Common myeloid progenitor, CD34-positive (primary cell): Measurements from ENCODE around the gene KCNT1.

Experiments used
- CTCF ChIA-PET: fragments of 350-600 bp; sonication (Branson Sonifier 250); formaldehyde crosslinking; loops from one replicate; lab custom pipeline; 2021; ENCODE audit warnings: antibody characterized with exemption; lab: Charles Lee
- POLR2A ChIA-PET: fragments of 350-600 bp; sonication (Branson Sonifier 250); formaldehyde crosslinking; loops from one replicate; lab custom pipeline; 2021; ENCODE audit warnings: antibody characterized with exemption; lab: Charles Lee
- DNase-seq, 3 donors: peaks; one replicate each; pipeline versions ENCODE4 v3.0.0 to v3.0.0-alpha.2; 2013
- H3K27ac ChIP-seq, 2 experiments: 1 replicate in 1 of 2; 2 replicates in 1 of 2; pipeline ENCODE4 v1.7.0; 2013; ENCODE audit warnings: inconsistent platforms in 2 of 2, low read length in 2 of 2, mild to moderate bottlenecking in 2 of 2, low read depth in 1 of 2, moderate library complexity in 1 of 2; ENCODE audit not compliant: severe bottlenecking in 2 of 2, insufficient read depth in 1 of 2, poor library complexity in 1 of 2
- H3K27me3 ChIP-seq, 5 experiments: replicated peaks in 2 of 5; 1 replicate in 3 of 5; 2 replicates in 2 of 5; pipeline versions ENCODE4 v1.6.1 to v1.7.0; 2013; ENCODE audit warnings: low read length in 4 of 5, mild to moderate bottlenecking in 2 of 5, moderate library complexity in 2 of 5, inconsistent platforms in 1 of 5; ENCODE audit not compliant: insufficient read depth in 5 of 5, control insufficient read depth in 4 of 5
- H3K36me3 ChIP-seq, 4 experiments: 1 replicate in 2 of 4; 2 replicates in 2 of 4; pipeline versions ENCODE4 v1.6.1 to v1.7.0; 2013; ENCODE audit warnings: low read length in 3 of 4, control low read depth in 1 of 4, mild to moderate bottlenecking in 1 of 4; ENCODE audit not compliant: control insufficient read depth in 4 of 4, insufficient read depth in 4 of 4
- H3K4me1 ChIP-seq, 4 experiments: 1 replicate in 3 of 4; 2 replicates in 1 of 4; pipeline versions ENCODE4 v1.6.1 to v1.7.1; 2013; ENCODE audit warnings: low read length in 3 of 4, mild to moderate bottlenecking in 3 of 4, control low read depth in 1 of 4, inconsistent platforms in 1 of 4, moderate library complexity in 1 of 4; ENCODE audit not compliant: control insufficient read depth in 4 of 4, insufficient read depth in 4 of 4; ENCODE audit errors: control extremely low read depth in 1 of 4
- H3K4me3 ChIP-seq, 7 experiments: 1 replicate in 4 of 7; 2 replicates in 3 of 7; pipeline versions ENCODE4 v1.5.1 to v1.7.0; 2013; ENCODE audit warnings: mild to moderate bottlenecking in 7 of 7, low read length in 6 of 7, moderate library complexity in 6 of 7, inconsistent platforms in 2 of 7, low read depth in 2 of 7, control low read depth in 1 of 7; ENCODE audit not compliant: insufficient read depth in 4 of 7, control insufficient read depth in 1 of 7; ENCODE audit errors: extremely low read depth in 1 of 7
- H3K9me3 ChIP-seq, 5 experiments: 1 replicate in 4 of 5; 2 replicates in 1 of 5; pipeline versions ENCODE4 v1.6.1 to v1.7.1; 2013; ENCODE audit warnings: low read length in 4 of 5, mild to moderate bottlenecking in 2 of 5, inconsistent platforms in 1 of 5, low read depth in 1 of 5, moderate library complexity in 1 of 5; ENCODE audit not compliant: control insufficient read depth in 4 of 5, insufficient read depth in 2 of 5; ENCODE audit errors: control extremely low read depth in 1 of 5
- WGBS: methylation state at CpG from one replicate; pipeline ENCODE4 v1.1.5; 2013; ENCODE audit not compliant: insufficient coverage; 5-methylcytosine and 5-hydroxymethylcytosine counted together

The KCNT1 gene

GRCh38 chr9:135693265-135693664 is 8.7 kb upstream of the KCNT1 start:
- Histone ChIP-seq H3K4me3 (no peak overlapping the region), H3K27me3 (peaks cover 0 to 43% (median 5%) of the 10 kb centered on the region in 5 experiments), H3K36me3 (no peaks in the 10 kb centered on the region), H3K4me1 (peaks cover 0 to 4% (median 0%) of the 10 kb centered on the region in 4 experiments), H3K27ac (no peak overlapping the region), H3K9me3 (no peaks in the 10 kb centered on the region)
- WGBS, result 85% methylated on average over 16 of the region's 16 CpGs
- ChIA-PET POLR2A (no interaction called here), CTCF (no interaction called here)
- no peak for DNase-seq

GRCh38 chr9:135693771-135694170 is 8.2 kb upstream of the KCNT1 start:
- H3K27ac ChIP-seq, result no peak overlapping the region
- 89% methylated on average over 11 of the region's 11 CpGs for WGBS
- no peaks in the 10 kb centered on the region for H3K36me3 ChIP-seq
- H3K27me3 ChIP-seq, result peaks cover 0 to 47% (median 5%) of the 10 kb centered on the region in 5 experiments
- ChIA-PET POLR2A (no interaction called here), CTCF (no interaction called here)
- peaks cover 0 to 4% (median 0%) of the 10 kb centered on the region in 4 experiments for H3K4me1 ChIP-seq
- H3K4me3 ChIP-seq, result no peak overlapping the region
- no peaks in the 10 kb centered on the region for H3K9me3 ChIP-seq
- no peak for DNase-seq

GRCh38 chr9:135694414-135694813 is 7.6 kb upstream of the KCNT1 start:
- H3K27ac ChIP-seq, result no peak overlapping the region
- H3K9me3 ChIP-seq, result no peaks in the 10 kb centered on the region
- WGBS, result 63% methylated on average over 17 of the region's 18 CpGs
- H3K36me3 ChIP-seq, result no peaks in the 10 kb centered on the region
- POLR2A ChIA-PET, result no interaction called here
- no peak for DNase-seq
- CTCF ChIA-PET, result no interaction called here
- peaks cover 0 to 4% (median 0%) of the 10 kb centered on the region in 4 experiments for H3K4me1 ChIP-seq
- no peak overlapping the region for H3K4me3 ChIP-seq
- H3K27me3 ChIP-seq, result peaks cover 0 to 48% (median 2%) of the 10 kb centered on the region in 5 experiments

GRCh38 chr9:135695036-135695435 is 6.9 kb upstream of the KCNT1 start:
- Histone ChIP-seq H3K4me3 (no peak overlapping the region), H3K27ac (no peak overlapping the region), H3K36me3 (no peaks in the 10 kb centered on the region), H3K4me1 (peaks cover 0 to 4% (median 0%) of the 10 kb centered on the region in 4 experiments), H3K27me3 (peaks cover 0 to 49% (median 5%) of the 10 kb centered on the region in 5 experiments), H3K9me3 (no peaks in the 10 kb centered on the region)
- DNase-seq, result no peak
- ChIA-PET CTCF (interaction anchor here (1.2 kb wide), 1 partner anchor 10 kb away, joined by 3 read pairs; no protein-coding TSS in a partner anchor), POLR2A (no interaction called here)
- WGBS, result 89% methylated on average over 14 of the region's 16 CpGs

- no peak overlapping the region for H3K4me3 ChIP-seq
- H3K4me1 ChIP-seq, result peaks cover 0 to 4% (median 0%) of the 10 kb centered on the region in 4 experiments
- no peaks in the 10 kb centered on the region for H3K9me3 ChIP-seq
- H3K27me3 ChIP-seq, result peaks cover 0 to 55% (median 5%) of the 10 kb centered on the region in 5 experiments
- DNase-seq, result no peak
- H3K36me3 ChIP-seq, result no peaks in the 10 kb centered on the region
- WGBS, result 85% methylated on average over 10 of the region's 12 CpGs
- H3K27ac ChIP-seq, result no peak overlapping the region
- ChIA-PET CTCF (interaction anchor here (1.2 kb wide), 1 partner anchor 9 kb away, joined by 3 read pairs; no protein-coding TSS in a partner anchor), POLR2A (no interaction called here)
Measured at GRCh38 chr9:135695642-135696041, 6.3 kb upstream of the KCNT1 start.

GRCh38 chr9:135696446-135696845 is 5.5 kb upstream of the KCNT1 start:
- WGBS, result 91% methylated on average over 14 of the region's 16 CpGs
- H3K27ac ChIP-seq, result no peak overlapping the region
- no peaks in the 10 kb centered on the region for H3K9me3 ChIP-seq
- H3K36me3 ChIP-seq, result no peaks in the 10 kb centered on the region
- ChIA-PET POLR2A (interaction anchor here (1.1 kb wide), 1 partner anchor 9 kb away, joined by 3 read pairs; no protein-coding TSS in a partner anchor), CTCF (interaction anchor here (0.6 kb wide), 1 partner anchor 41 kb away, joined by 3 read pairs; no protein-coding TSS in a partner anchor)
- no peak for DNase-seq
- peaks cover 0 to 4% (median under 1%) of the 10 kb centered on the region in 4 experiments for H3K4me1 ChIP-seq
- peaks cover 0 to 63% (median 11%) of the 10 kb centered on the region in 5 experiments for H3K27me3 ChIP-seq
- H3K4me3 ChIP-seq, result no peak overlapping the region

GRCh38 chr9:135697226-135697625 is 4.8 kb upstream of the KCNT1 start:
- no peak overlapping the region for H3K4me3 ChIP-seq
- WGBS, result 85% methylated on average over 14 of the region's 15 CpGs
- POLR2A ChIA-PET, result interaction anchor here (1.1 kb wide), 1 partner anchor 9 kb away, joined by 3 read pairs; no protein-coding TSS in a partner anchor
- peaks cover 0 to 11% (median 4%) of the 10 kb centered on the region in 4 experiments for H3K4me1 ChIP-seq
- H3K9me3 ChIP-seq, result no peaks in the 10 kb centered on the region
- CTCF ChIA-PET, result interaction anchor here (0.6 kb wide), 1 partner anchor 42 kb away, joined by 3 read pairs; no protein-coding TSS in a partner anchor
- no peak for DNase-seq
- peaks cover 0 to 70% (median 11%) of the 10 kb centered on the region in 5 experiments for H3K27me3 ChIP-seq
- H3K27ac ChIP-seq, result no peak overlapping the region
- H3K36me3 ChIP-seq, result no peaks in the 10 kb centered on the region
